H1 (cell line): ENCODE measurements around the gene GRK6.

Experiments
- CTCF ChIP-seq, 3 experiments: IDR thresholded peaks; 1 replicate in 2 of 3; 2 replicates in 1 of 3; pipeline versions ENCODE4 v1.5.1 to v1.6.1; 2011; ENCODE audit warnings: low read length in 3 of 3, mild to moderate bottlenecking in 3 of 3, inconsistent platforms in 2 of 3, low read depth in 1 of 3, moderate library complexity in 1 of 3; ENCODE audit not compliant: insufficient read depth in 1 of 3; ENCODE audit errors: control extremely low read depth in 1 of 3
- NRF1 ChIP-seq: IDR thresholded peaks from 2 replicates; pipeline ENCODE4 v1.6.1; 2011; ENCODE audit warnings: mild to moderate bottlenecking, low read depth, low read length, improper control_type of control experiment

GRCh38 chr5:177448244-177448950, 21.9 kb downstream of the GRK6 start:
- no peak for TF ChIP-seq NRF1
- TF ChIP-seq CTCF (IDR thresholded peaks at IDR 0.05; ENCODE audit: control extremely low read depth in 1 of 3, insufficient read depth in 1 of 3, low read depth in 1 of 3, low read length in 3 of 3): no peak
